SK-N-SH (cell line): ENCODE results near the gene PRKN. TPM values are rescaled to one million over a fixed set of nuclear protein-coding genes. Genes with fewer than 3 reads are reported as not detected.

Experiments
- CTCF ChIA-PET: fragments of 300-600, 350-600 bp; formaldehyde crosslinking; extraction: SDS; loops from one replicate; lab custom pipeline; 2021; lab: Yijun Ruan, JAX
- POLR2A ChIA-PET: fragments of 350-600 bp; sonication (Branson Sonifier 250); formaldehyde crosslinking; extraction: SDS; loops from one replicate; lab custom pipeline; 2020; ENCODE audit warnings: antibody characterized with exemption, inconsistent platforms; lab: Yijun Ruan, JAX
- DNase-seq: peaks from one replicate; pipeline ENCODE4 v3.0.0; 2012
- H2AFZ ChIP-seq: fragments of 200-600 bp; sonication (generic); 2 replicates; pipeline ENCODE4 v1.8.1; 2016; ENCODE audit warnings: antibody characterized with exemption, mild to moderate bottlenecking, low read depth
- H3F3A ChIP-seq: fragments of 200-600 bp; sonication (generic); replicated peaks from 2 replicates; pipeline ENCODE3; 2016; ENCODE audit warnings: antibody characterized with exemption, mild to moderate bottlenecking; ENCODE audit not compliant: insufficient read depth
- H3K27ac ChIP-seq, 2 experiments: fragments of 200-500 bp in 1 of 2; fragments of 200-600 bp in 1 of 2; sonication (Bioruptor generic) in 1 of 2; sonication (generic), shearing (Covaris generic) in 1 of 2; 2 replicates each; pipeline versions ENCODE4 v1.5.1 to v1.6.1; 2014 to 2016; ENCODE audit warnings: low read depth in 2 of 2, inconsistent platforms in 1 of 2, low read length in 1 of 2, mild to moderate bottlenecking in 1 of 2, mixed read lengths in 1 of 2
- H3K27me3 ChIP-seq: fragments of 200-600 bp; sonication (generic), shearing (Covaris generic); 2 replicates; pipeline ENCODE4 v1.6.1; 2016; ENCODE audit warnings: mixed run types; ENCODE audit not compliant: insufficient read depth
- H3K36me3 ChIP-seq, 2 experiments: fragments of 200-500 bp in 1 of 2; fragments of 200-600 bp in 1 of 2; sonication (Bioruptor generic) in 1 of 2; sonication (generic) in 1 of 2; replicated peaks in 1 of 2; 2 replicates each; pipeline versions ENCODE3 to v1.5.1; 2014 to 2016; ENCODE audit warnings: low read length in 1 of 2, mild to moderate bottlenecking in 1 of 2; ENCODE audit not compliant: insufficient read depth in 2 of 2, control insufficient read depth in 1 of 2
- H3K4me1 ChIP-seq, 2 experiments: fragments of 200-500 bp in 1 of 2; fragments of 200-600 bp in 1 of 2; sonication (Bioruptor generic) in 1 of 2; sonication (generic), shearing (Covaris generic) in 1 of 2; 2 replicates each; pipeline versions ENCODE4 v1.5.1 to v1.6.1; 2014 to 2016; ENCODE audit warnings: low read depth in 1 of 2, low read length in 1 of 2, mixed run types in 1 of 2; ENCODE audit not compliant: insufficient read depth in 2 of 2, control insufficient read depth in 1 of 2
- H3K4me2 ChIP-seq: fragments of 200-600 bp; sonication (generic), shearing (Covaris generic); 2 replicates; pipeline ENCODE4 v1.6.1; 2017; ENCODE audit warnings: mixed run types
- H3K4me3 ChIP-seq, 2 experiments: fragments of 200-500 bp in 1 of 2; fragments of 200-600 bp in 1 of 2; sonication (Bioruptor generic) in 1 of 2; sonication (generic), shearing (Covaris generic) in 1 of 2; 2 replicates each; pipeline versions ENCODE4 v1.5.1 to v1.8.1; 2014 to 2016; ENCODE audit warnings: low read depth in 2 of 2, inconsistent platforms in 1 of 2, low read length in 1 of 2, mild to moderate bottlenecking in 1 of 2, mixed read lengths in 1 of 2, moderate library complexity in 1 of 2
- H3K79me2 ChIP-seq: fragments of 200-600 bp; sonication (generic); 2 replicates; pipeline ENCODE4 v1.8.1; 2017; ENCODE audit warnings: mild to moderate bottlenecking; ENCODE audit not compliant: insufficient read depth
- H3K9ac ChIP-seq: fragments of 200-600 bp; sonication (generic); 2 replicates; pipeline ENCODE4 v1.6.1; 2017; ENCODE audit warnings: mixed run types
- H3K9me2 ChIP-seq: fragments of 200-600 bp; sonication (generic); 2 replicates; pipeline ENCODE4 v1.6.1; 2017; ENCODE audit warnings: mixed run types
- H3K9me3 ChIP-seq: fragments of 200-600 bp; sonication (generic); 2 replicates; pipeline ENCODE4 v1.6.1; 2017; ENCODE audit warnings: mixed run types, mild to moderate bottlenecking, moderate library complexity
- H4K20me1 ChIP-seq: fragments of 200-600 bp; sonication (generic); 2 replicates; pipeline ENCODE4 v1.6.1; 2017; ENCODE audit warnings: mild to moderate bottlenecking, mixed run types; ENCODE audit not compliant: insufficient read depth
- CHD2 ChIP-seq: fragments of 150-350 bp; IDR thresholded peaks from 2 replicates; pipeline ENCODE4 v1.6.1; 2018; ENCODE audit warnings: low read length; ENCODE audit not compliant: partially characterized antibody
- EP300 ChIP-seq, 2 experiments: IDR thresholded peaks; 2 replicates each; pipeline versions ENCODE4 v1.4.0 to v1.6.1; 2012; ENCODE audit warnings: borderline replicate concordance in 1 of 2, low read depth in 1 of 2, low read length in 1 of 2
- FOXM1 ChIP-seq: IDR thresholded peaks from 2 replicates; pipeline ENCODE4 v1.4.0; 2012; ENCODE audit warnings: low read depth, mild to moderate bottlenecking
- GABPA ChIP-seq: IDR thresholded peaks from 2 replicates; pipeline ENCODE4 v1.4.0; 2012; ENCODE audit warnings: low read depth, mild to moderate bottlenecking
- GATA2 ChIP-seq: sonication (generic); formaldehyde crosslinking; IDR thresholded peaks from 2 replicates; pipeline ENCODE4 v1.5.0; 2020; ENCODE audit warnings: mild to moderate bottlenecking, missing genetic modification reagents
- IRF3 ChIP-seq: fragments of 150-350 bp; IDR thresholded peaks from 2 replicates; pipeline ENCODE4 v1.6.1; 2016; ENCODE audit warnings: mild to moderate bottlenecking, low read depth, low read length
- MAX ChIP-seq: IDR thresholded peaks from 2 replicates; pipeline ENCODE4 v1.4.0; 2012; ENCODE audit warnings: low read depth
- MXI1 ChIP-seq: IDR thresholded peaks from 2 replicates; pipeline ENCODE4 v1.6.1; 2012; ENCODE audit warnings: mild to moderate bottlenecking, low read depth, low read length, improper control_type of control experiment
- NFIC ChIP-seq: IDR thresholded peaks from 2 replicates; pipeline ENCODE4 v1.4.0; 2012; ENCODE audit warnings: borderline replicate concordance
- PBX3 ChIP-seq: IDR thresholded peaks from 2 replicates; pipeline ENCODE4; 2012
- POLR2AphosphoS5 ChIP-seq: IDR thresholded peaks from 2 replicates; pipeline ENCODE4 v1.6.1; 2012; ENCODE audit warnings: low read depth, low read length
- RFX5 ChIP-seq: IDR thresholded peaks from 2 replicates; pipeline ENCODE4 v1.6.1; 2012; ENCODE audit warnings: mild to moderate bottlenecking, improper control_type of control experiment, low read length
- RXRA ChIP-seq: IDR thresholded peaks from 2 replicates; pipeline ENCODE4 v1.4.0; 2012; ENCODE audit warnings: low read depth, mild to moderate bottlenecking, borderline replicate concordance
- SIN3A ChIP-seq: IDR thresholded peaks from 2 replicates; pipeline ENCODE4 v1.6.1; 2012; ENCODE audit warnings: low read depth, mild to moderate bottlenecking, low read length, moderate library complexity, borderline replicate concordance
- SMC3 ChIP-seq: IDR thresholded peaks from 2 replicates; pipeline ENCODE4 v1.6.1; 2012; ENCODE audit warnings: low read depth, low read length, improper control_type of control experiment
- TAF1 ChIP-seq: IDR thresholded peaks from 2 replicates; pipeline ENCODE4 v1.6.1; 2012; ENCODE audit warnings: low read depth, mild to moderate bottlenecking, low read length, moderate library complexity, borderline replicate concordance
- TCF12 ChIP-seq: IDR thresholded peaks from 2 replicates; pipeline ENCODE4 v1.4.0; 2012
- USF1 ChIP-seq: IDR thresholded peaks from 2 replicates; pipeline ENCODE4 v1.4.0; 2012; ENCODE audit warnings: low read depth, borderline replicate concordance
- USF2 ChIP-seq: fragments of 150-350 bp; IDR thresholded peaks from 2 replicates; pipeline ENCODE4 v1.6.1; 2017; ENCODE audit warnings: antibody characterized with exemption, low read length, low read depth, borderline replicate concordance
- ZBTB33 ChIP-seq: IDR thresholded peaks from 2 replicates; pipeline ENCODE4 v1.4.0; 2012; ENCODE audit warnings: low read depth, borderline replicate concordance
- WGBS: methylation state at CpG from one replicate; pipeline ENCODE4 v1.1.6; 2017; ENCODE audit warnings: low lambda C conversion rate; 5-methylcytosine and 5-hydroxymethylcytosine counted together
- polyA plus RNA-seq, 3 experiments: library from polyadenylated mRNA; depleted of rRNA; stranded (reverse); fragments of >200 nt; gene quantifications; 2 replicates each; pipeline ENCODE4 v1.2.3, GENCODE V29; 2012

PRKN gene
- polyA plus RNA-seq, 1 of the 3 experiments (the other 2 are of a cell fraction): 0.76 TPM

- TF ChIP-seq MXI1 (no peak), USF1 (no peak), SMC3 (no peak), SIN3A (no peak), GABPA (no peak), POLR2AphosphoS5 (no peak), USF2 (no peak), RFX5 (no peak)
These were observed 1016.9 kb downstream of the PRKN start (continued) for GRCh38 chr6:161710698-161711097.

- no peak overlapping the region for H3K9ac ChIP-seq
- H3K4me2 ChIP-seq: no peak overlapping the region
- no peak overlapping the region for H3K27ac ChIP-seq
- no peaks in the 10 kb centered on the region for H3K79me2 ChIP-seq
- no peak overlapping the region for H2AFZ ChIP-seq
- H4K20me1 ChIP-seq: no peaks in the 10 kb centered on the region
- ChIA-PET POLR2A (no interaction called here), CTCF (no interaction called here)
- no peaks in the 10 kb centered on the region for H3K9me3 ChIP-seq
- H3K4me3 ChIP-seq: no peak overlapping the region
- H3K9me2 ChIP-seq: no peaks in the 10 kb centered on the region
- H3K27me3 ChIP-seq: no peaks in the 10 kb centered on the region
- TF ChIP-seq GATA2 (no peak), CHD2 (no peak), NFIC (no peak), SIN3A (no peak), TCF12 (no peak), RXRA (no peak), TAF1 (no peak), PBX3 (no peak), ZBTB33 (no peak), USF1 (no peak), FOXM1 (no peak), EP300 (IDR thresholded peaks at IDR 0.05; ENCODE audit: borderline replicate concordance in 1 of 2, low read depth in 1 of 2, low read length in 1 of 2) (no peak), SMC3 (no peak), MXI1 (no peak), IRF3 (no peak), MAX (no peak)
- WGBS: 37% methylated on average over 1 of the region's 1 CpG
- H3K36me3 ChIP-seq: no peaks in the 10 kb centered on the region
- no peaks in the 10 kb centered on the region for H3K4me1 ChIP-seq
- H3F3A ChIP-seq: no peaks in the 10 kb centered on the region
- DNase-seq: no peak
These were observed 1026.5 kb downstream of the PRKN start for GRCh38 chr6:161701056-161701455.
